Endothelial cell of umbilical vein (primary cell): ENCODE results near the gene ADARB2. TPM values are rescaled to one million over a fixed set of nuclear protein-coding genes. Genes with fewer than 3 reads are reported as not detected.

ENCODE experiments used
- BruUV-seq: library from RNA; stranded (reverse); fragments of 400-500 nt; replicated peaks from 2 replicates; lab custom pipeline; 2021; lab: Mats Ljungman, UMichigan
- CTCF ChIA-PET: fragments of 300-600, 350-600 bp; sonication (Branson Sonifier 250); formaldehyde crosslinking; loops from one replicate; lab custom pipeline; 2021; ENCODE audit warnings: antibody characterized with exemption, inconsistent platforms; lab: Charles Lee
- POLR2A ChIA-PET: fragments of 300-600, 350-600 bp; sonication (Branson Sonifier 250); formaldehyde crosslinking; loops from one replicate; lab custom pipeline; 2021; ENCODE audit warnings: antibody characterized with exemption, inconsistent platforms; lab: Charles Lee
- DNase-seq: peaks from one replicate; pipeline ENCODE4 v3.0.0-alpha.2; 2011; ENCODE audit warnings: low read depth, low spot score
- FAIRE-seq: peaks from 2 replicates; lab custom pipeline; 2011; peaks lifted over from hg19 to GRCh38; lab: Jason Lieb, UNC
- H2AFZ ChIP-seq: 2 replicates; pipeline ENCODE4 v1.6.0; 2012; ENCODE audit warnings: low read depth, low read length, control low read depth, inconsistent platforms
- H3K27ac ChIP-seq: 2 replicates; pipeline ENCODE4 v1.5.1; 2011; ENCODE audit warnings: low read depth, mild to moderate bottlenecking, control low read depth, low read length, moderate library complexity; ENCODE audit not compliant: insufficient read depth
- H3K27me3 ChIP-seq, 2 experiments: 2 replicates each; pipeline versions ENCODE4 v1.6.0 to v1.6.1; 2011; ENCODE audit warnings: low read length in 2 of 2, mixed read lengths in 1 of 2; ENCODE audit not compliant: control insufficient read depth in 2 of 2, insufficient read depth in 2 of 2
- H3K36me3 ChIP-seq, 2 experiments: 2 replicates in 1 of 2; 3 replicates in 1 of 2; pipeline ENCODE4 v1.5.1; 2011; ENCODE audit warnings: low read length in 2 of 2, mild to moderate bottlenecking in 1 of 2, moderate library complexity in 1 of 2; ENCODE audit not compliant: control insufficient read depth in 2 of 2, insufficient read depth in 2 of 2; ENCODE audit errors: extremely low read depth in 1 of 2
- H3K4me1 ChIP-seq: 3 replicates; pipeline ENCODE4 v1.5.1; 2011; ENCODE audit warnings: mild to moderate bottlenecking, low read length; ENCODE audit not compliant: control insufficient read depth, insufficient read depth; ENCODE audit errors: extremely low read depth
- H3K4me2 ChIP-seq: 2 replicates; pipeline ENCODE4 v1.6.1; 2011; ENCODE audit warnings: low read length, control low read depth, mixed read lengths; ENCODE audit not compliant: insufficient read depth
- H3K4me3 ChIP-seq, 3 experiments: fragments of 200-600 bp in 1 of 3; sonication (generic), shearing (Covaris generic) in 1 of 3; replicated peaks in 1 of 3; 2 replicates each; pipeline ENCODE4 v1.5.1; 2011 to 2016; ENCODE audit warnings: control low read depth in 3 of 3, low read length in 3 of 3, mild to moderate bottlenecking in 2 of 3, inconsistent platforms in 1 of 3, low read depth in 1 of 3, moderate library complexity in 1 of 3; ENCODE audit not compliant: insufficient read depth in 1 of 3
- H3K79me2 ChIP-seq: 2 replicates; pipeline ENCODE4 v1.6.0; 2012; ENCODE audit warnings: low read length, inconsistent platforms; ENCODE audit not compliant: control insufficient read depth, insufficient read depth
- H3K9ac ChIP-seq: replicated peaks from 2 replicates; pipeline ENCODE3; 2011; ENCODE audit warnings: low read length, control low read depth; ENCODE audit not compliant: insufficient read depth; ENCODE audit errors: extremely low read depth
- H3K9me1 ChIP-seq: replicated peaks from 3 replicates; pipeline ENCODE4 v1.6.0; 2011; ENCODE audit warnings: mild to moderate bottlenecking, low read length; ENCODE audit not compliant: control insufficient read depth, insufficient read depth; ENCODE audit errors: extremely low read depth
- H3K9me3 ChIP-seq: replicated peaks from 2 replicates; pipeline ENCODE4 v1.5.1; 2012; ENCODE audit warnings: low read length, inconsistent platforms; ENCODE audit not compliant: control insufficient read depth, insufficient read depth
- H4K20me1 ChIP-seq: replicated peaks from 2 replicates; pipeline ENCODE3; 2011; ENCODE audit warnings: mild to moderate bottlenecking, low read length; ENCODE audit not compliant: control insufficient read depth, insufficient read depth; ENCODE audit errors: extremely low read depth
- EZH2 ChIP-seq: IDR thresholded peaks from 2 replicates; pipeline ENCODE4 v1.6.1; 2012; ENCODE audit warnings: borderline replicate concordance, low read depth, mild to moderate bottlenecking, moderate library complexity, low read length, inconsistent platforms; ENCODE audit not compliant: severe bottlenecking
- FOS ChIP-seq: IDR thresholded peaks from 2 replicates; pipeline ENCODE4 v1.6.1; 2011; ENCODE audit warnings: mild to moderate bottlenecking, low read length, moderate library complexity, borderline replicate concordance; ENCODE audit not compliant: insufficient read depth
- GATA2 ChIP-seq: IDR thresholded peaks from 2 replicates; pipeline ENCODE4 v1.7.0; 2011; ENCODE audit warnings: low read depth, mild to moderate bottlenecking, moderate library complexity, mixed read lengths, low read length; ENCODE audit not compliant: insufficient read length, insufficient read depth
- JUN ChIP-seq: IDR thresholded peaks from 2 replicates; pipeline ENCODE4 v1.6.1; 2011; ENCODE audit warnings: borderline replicate concordance, low read depth; ENCODE audit not compliant: insufficient read length, insufficient read depth
- MYC ChIP-seq: IDR thresholded peaks from one replicate; pipeline ENCODE4 v1.6.1; 2011; ENCODE audit warnings: mild to moderate bottlenecking, low read depth, low read length
- POLR2A ChIP-seq: IDR thresholded peaks from 2 replicates; pipeline ENCODE4 v1.6.1; 2012; ENCODE audit warnings: low read depth, mild to moderate bottlenecking, control low read depth, low read length
- POLR2AphosphoS5 ChIP-seq: IDR thresholded peaks from 2 replicates; pipeline ENCODE4 v1.6.1; 2012; ENCODE audit warnings: low read depth, mild to moderate bottlenecking, control low read depth, low read length, moderate library complexity; ENCODE audit not compliant: insufficient read depth
- dilution Hi-C: fragments of 300-500 bp; cut with MboI; formaldehyde crosslinking; loops from one replicate; pipeline ENCODE4 v1.15.0; 2019; ENCODE audit warnings: low sequenced_read_pairs; ENCODE audit not compliant: extremely low pct_ligation_motif_present
- intact Hi-C: fragments of 100-400 bp; cut with micrococcal nuclease; formaldehyde crosslinking; loops from one replicate; pipeline ENCODE4 v1.10.0; 2022
- polyA plus RNA-seq, 4 experiments: library from polyadenylated mRNA; depleted of rRNA in 3 of 4; stranded (reverse) in 3 of 4; unstranded in 1 of 4; fragments of >200 nt; gene quantifications; 2 replicates each; pipeline versions ENCODE4 v1.2.1 to v1.2.3, GENCODE V29; 2011 to 2012; ENCODE audit warnings: missing spikeins in 1 of 4
- total RNA-seq: library from RNA; stranded (reverse); gene quantifications from 2 replicates; pipeline ENCODE4 v1.2.3, GENCODE V29; 2021
- TF ChIP-seq, protein P1 (sequence below): IDR thresholded peaks from 2 replicates; pipeline ENCODE4 v1.6.1; 2011; ENCODE audit not compliant: insufficient read depth, insufficient read length
- TF ChIP-seq, protein P2 (sequence below), 2 donors: IDR thresholded peaks; 1 replicate in 1 of 2; 2 replicates in 1 of 2; pipeline ENCODE4 v1.5.1; 2011; ENCODE audit warnings: low read length in 2 of 2, mild to moderate bottlenecking in 2 of 2, moderate library complexity in 2 of 2, control low read depth in 1 of 2, inconsistent platforms in 1 of 2, low read depth in 1 of 2; ENCODE audit not compliant: insufficient read depth in 1 of 2; ENCODE audit errors: extremely low read depth in 1 of 2

ADARB2 gene
- total and polyA plus RNA-seq, 2 donors (not counting 3 experiments of a cell fraction or from before 2014, with no cell fraction given): not detected

DNA sequence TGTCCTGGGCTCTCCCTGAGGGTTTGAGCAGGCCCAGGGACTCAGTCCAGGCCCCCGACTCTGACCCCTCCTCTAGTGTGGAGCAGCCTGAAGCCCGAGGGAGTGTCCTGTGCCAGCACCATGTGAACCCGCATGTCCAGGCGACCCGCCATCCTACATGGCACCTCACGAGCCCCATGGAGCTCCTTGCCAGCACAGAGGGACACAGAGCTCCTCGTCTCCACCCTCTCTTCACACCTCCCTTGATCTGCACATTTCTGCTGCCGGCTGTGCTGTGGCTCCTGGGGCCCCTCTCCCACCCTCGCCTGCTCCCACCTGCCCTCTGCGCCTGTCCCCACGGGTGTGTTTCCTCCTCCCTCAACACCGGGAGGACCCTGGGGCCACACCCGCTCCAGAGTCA is 103.5 kb downstream of the ADARB2 start:
- Histone ChIP-seq H3K9ac (no peak overlapping the region), H4K20me1 (no peaks in the 10 kb centered on the region), H2AFZ (no peak overlapping the region), H3K79me2 (no peaks in the 10 kb centered on the region), H3K9me3 (peaks cover 13% of the 10 kb centered on the region), H3K9me1 (no peaks in the 10 kb centered on the region), H3K4me1 (no peaks in the 10 kb centered on the region), H3K4me3 (no peak overlapping the region), H3K27ac (no peak overlapping the region), H3K36me3 (no peaks in the 10 kb centered on the region), H3K4me2 (no peak overlapping the region), H3K27me3 (no peaks in the 10 kb centered on the region)
- ChIA-PET CTCF (no interaction called here), POLR2A (no interaction called here)
- intact Hi-C loops (no loop called here), dilution Hi-C loops (no loop called here)
- BruUV-seq: no TSS peak
- FAIRE-seq (no peak), DNase-seq (no peak)
- TF ChIP-seq GATA2 (no peak), EZH2 (no peak), POLR2A (no peak), FOS (no peak), POLR2AphosphoS5 (no peak), MYC (no peak), JUN (no peak)
- TF ChIP-seq, protein P1, sequence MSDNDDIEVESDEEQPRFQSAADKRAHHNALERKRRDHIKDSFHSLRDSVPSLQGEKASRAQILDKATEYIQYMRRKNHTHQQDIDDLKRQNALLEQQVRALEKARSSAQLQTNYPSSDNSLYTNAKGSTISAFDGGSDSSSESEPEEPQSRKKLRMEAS: no peak
- TF ChIP-seq, protein P2, sequence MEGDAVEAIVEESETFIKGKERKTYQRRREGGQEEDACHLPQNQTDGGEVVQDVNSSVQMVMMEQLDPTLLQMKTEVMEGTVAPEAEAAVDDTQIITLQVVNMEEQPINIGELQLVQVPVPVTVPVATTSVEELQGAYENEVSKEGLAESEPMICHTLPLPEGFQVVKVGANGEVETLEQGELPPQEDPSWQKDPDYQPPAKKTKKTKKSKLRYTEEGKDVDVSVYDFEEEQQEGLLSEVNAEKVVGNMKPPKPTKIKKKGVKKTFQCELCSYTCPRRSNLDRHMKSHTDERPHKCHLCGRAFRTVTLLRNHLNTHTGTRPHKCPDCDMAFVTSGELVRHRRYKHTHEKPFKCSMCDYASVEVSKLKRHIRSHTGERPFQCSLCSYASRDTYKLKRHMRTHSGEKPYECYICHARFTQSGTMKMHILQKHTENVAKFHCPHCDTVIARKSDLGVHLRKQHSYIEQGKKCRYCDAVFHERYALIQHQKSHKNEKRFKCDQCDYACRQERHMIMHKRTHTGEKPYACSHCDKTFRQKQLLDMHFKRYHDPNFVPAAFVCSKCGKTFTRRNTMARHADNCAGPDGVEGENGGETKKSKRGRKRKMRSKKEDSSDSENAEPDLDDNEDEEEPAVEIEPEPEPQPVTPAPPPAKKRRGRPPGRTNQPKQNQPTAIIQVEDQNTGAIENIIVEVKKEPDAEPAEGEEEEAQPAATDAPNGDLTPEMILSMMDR (IDR thresholded peaks at IDR 0.05; ENCODE audit: extremely low read depth in 1 of 2, insufficient read depth in 1 of 2, low read depth in 1 of 2, low read length in 2 of 2): no peak
